Measurements from ENCODE around the gene SLC51B.
"Not testable (repeated sequence)": the region's sequence is repeated elsewhere in the genome, so short reads cannot be mapped to it uniquely, and the experiment has no call there.

Gene SLC51B

DNA sequence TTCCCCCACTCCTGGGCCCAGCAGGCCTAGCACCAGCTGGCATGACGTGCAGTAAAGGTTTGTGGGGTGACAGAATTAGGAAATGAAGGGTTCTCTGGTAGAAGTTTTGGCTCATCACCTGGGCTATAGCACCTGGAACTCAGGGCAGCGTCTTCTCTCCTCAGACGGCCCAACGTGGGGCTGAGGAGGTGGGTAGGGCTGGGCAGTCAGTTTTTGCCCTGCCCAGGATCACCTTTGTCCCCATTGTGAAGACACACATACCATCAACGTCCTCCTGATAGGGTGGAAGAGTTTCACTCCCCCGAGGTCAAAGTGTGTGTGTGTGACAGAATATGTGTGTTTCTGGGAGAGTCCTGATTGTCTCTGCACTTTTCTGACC is 43.4 kb downstream of the SLC51B start:
- DNase-seq (ENCODE audit: insufficient read length, low spot score) (no peak), FAIRE-seq (no peak)
- TF ChIP-seq, protein P1, sequence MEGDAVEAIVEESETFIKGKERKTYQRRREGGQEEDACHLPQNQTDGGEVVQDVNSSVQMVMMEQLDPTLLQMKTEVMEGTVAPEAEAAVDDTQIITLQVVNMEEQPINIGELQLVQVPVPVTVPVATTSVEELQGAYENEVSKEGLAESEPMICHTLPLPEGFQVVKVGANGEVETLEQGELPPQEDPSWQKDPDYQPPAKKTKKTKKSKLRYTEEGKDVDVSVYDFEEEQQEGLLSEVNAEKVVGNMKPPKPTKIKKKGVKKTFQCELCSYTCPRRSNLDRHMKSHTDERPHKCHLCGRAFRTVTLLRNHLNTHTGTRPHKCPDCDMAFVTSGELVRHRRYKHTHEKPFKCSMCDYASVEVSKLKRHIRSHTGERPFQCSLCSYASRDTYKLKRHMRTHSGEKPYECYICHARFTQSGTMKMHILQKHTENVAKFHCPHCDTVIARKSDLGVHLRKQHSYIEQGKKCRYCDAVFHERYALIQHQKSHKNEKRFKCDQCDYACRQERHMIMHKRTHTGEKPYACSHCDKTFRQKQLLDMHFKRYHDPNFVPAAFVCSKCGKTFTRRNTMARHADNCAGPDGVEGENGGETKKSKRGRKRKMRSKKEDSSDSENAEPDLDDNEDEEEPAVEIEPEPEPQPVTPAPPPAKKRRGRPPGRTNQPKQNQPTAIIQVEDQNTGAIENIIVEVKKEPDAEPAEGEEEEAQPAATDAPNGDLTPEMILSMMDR (IDR thresholded peaks at IDR 0.05; ENCODE audit: insufficient read depth, missing control alignments): no peak

DNA sequence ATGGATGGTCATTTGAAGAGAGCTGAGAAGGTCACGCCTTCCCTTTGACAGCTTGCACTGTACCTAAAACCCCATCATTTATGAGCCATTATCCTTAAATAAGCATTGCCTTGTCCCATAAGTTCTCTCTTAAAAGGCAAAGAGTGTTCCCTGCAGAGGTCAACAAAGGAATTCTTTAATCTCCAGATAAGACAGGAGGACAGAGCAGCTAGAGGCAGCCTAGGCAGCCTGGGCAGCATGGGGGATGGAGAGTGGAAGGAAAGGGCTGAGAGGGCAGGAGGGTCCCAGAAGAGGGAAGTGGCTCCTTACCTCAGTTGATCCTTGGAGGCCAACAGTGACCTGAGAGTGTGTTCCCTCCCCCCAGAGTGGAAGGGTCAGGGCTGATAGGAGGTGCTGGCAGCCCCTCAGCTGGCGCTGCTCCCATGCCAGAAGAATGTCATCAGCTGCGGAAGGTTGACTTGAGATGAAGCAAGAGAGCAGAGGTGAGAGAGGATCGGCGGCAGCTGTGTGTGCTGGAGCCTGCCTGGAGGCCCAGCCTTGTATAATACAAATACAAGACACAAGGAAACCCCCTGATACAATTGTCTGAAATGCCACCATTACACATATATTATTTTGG is 44.1 kb downstream of the SLC51B start:
- DNase-seq (ENCODE audit: insufficient read length, low spot score) (no peak), FAIRE-seq (no peak)
- TF ChIP-seq, protein P1 (IDR thresholded peaks at IDR 0.05; ENCODE audit: insufficient read depth, missing control alignments): no peak

GRCh38 chr15:65091946-65092770 is 47.0 kb downstream of the SLC51B start:
- no peak for DNase-seq (ENCODE audit: insufficient read length, low spot score)
- FAIRE-seq: no peak
- TF ChIP-seq, protein P1 (IDR thresholded peaks at IDR 0.05; ENCODE audit: insufficient read depth, missing control alignments): no peak

- no peak for DNase-seq (ENCODE audit: insufficient read length, low spot score)
- no peak for FAIRE-seq
- TF ChIP-seq, protein P1 (IDR thresholded peaks at IDR 0.05; ENCODE audit: insufficient read depth, missing control alignments): no peak
Observed at GRCh38 chr15:65092911-65093792, 48.0 kb downstream of the SLC51B start.

GRCh38 chr15:65093793-65094170 is 48.6 kb downstream of the SLC51B start:
- FAIRE-seq; DNase-seq (ENCODE audit: insufficient read length, low spot score): not testable (repeated sequence)

DNA sequence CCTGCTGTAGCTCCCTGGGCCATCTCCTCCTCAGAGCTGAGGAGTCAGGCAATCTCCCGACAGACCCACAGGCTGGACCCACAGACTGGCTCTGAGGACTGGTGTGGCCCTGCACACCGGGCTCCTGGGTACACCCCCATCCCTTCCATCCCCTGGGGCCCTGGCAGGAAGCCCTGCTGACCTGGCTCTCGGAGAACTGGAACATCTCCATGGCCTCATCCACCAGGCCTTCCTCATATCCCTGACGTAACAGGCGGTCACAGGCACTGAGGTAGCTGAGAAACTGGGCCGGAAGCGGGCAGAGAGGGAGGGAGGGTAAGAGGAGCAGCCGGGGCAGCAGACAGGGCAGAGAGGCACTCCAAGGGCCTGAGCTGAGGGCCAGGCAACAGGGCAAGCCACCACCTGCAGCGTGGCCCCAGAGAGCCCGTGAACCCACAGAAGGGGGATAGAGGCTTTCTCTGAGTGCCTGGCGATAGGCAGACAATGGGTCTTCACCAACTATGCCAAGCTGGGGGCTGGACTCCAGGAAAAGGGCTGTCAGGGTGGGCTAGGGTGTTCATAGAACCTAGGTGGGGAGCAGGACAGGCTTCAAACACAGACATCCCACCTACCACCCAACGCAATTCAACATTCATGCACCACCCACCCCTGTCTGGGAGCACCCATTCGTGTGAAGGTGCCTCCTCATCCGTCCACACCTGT is 49.3 kb downstream of the SLC51B start:
- TF ChIP-seq, protein P1 (IDR thresholded peaks at IDR 0.05; ENCODE audit: insufficient read depth, missing control alignments): no peak
- DNase-seq (ENCODE audit: insufficient read length, low spot score) (no peak), FAIRE-seq (no peak)
